Breast epithelium (tissue), 4 donors: ENCODE results near the gene LMCD1. TPM values are rescaled to one million over a fixed set of nuclear protein-coding genes. Genes with fewer than 3 reads are reported as not detected.

ENCODE experiments used
- DNase-seq, 2 donors: peaks; one replicate each; pipeline ENCODE4 v3.0.0-alpha.2; 2019; ENCODE audit warnings: low spot score in 2 of 2
- H3K27ac ChIP-seq, 2 donors: fragments of 200-600 bp; sonication (generic) in 1 of 2; one replicate each; pipeline ENCODE4 v1.5.1; 2016 to 2019; ENCODE audit warnings: mild to moderate bottlenecking in 1 of 2
- H3K27me3 ChIP-seq, 2 donors: fragments of 200-600 bp; sonication (generic) in 1 of 2; one replicate each; pipeline versions ENCODE4 v1.5.1 to v1.6.0; 2017 to 2019; ENCODE audit warnings: control low read depth in 1 of 2, mild to moderate bottlenecking in 1 of 2
- H3K36me3 ChIP-seq: fragments of 200-600 bp; one replicate; pipeline ENCODE4 v1.5.1; 2019
- H3K4me1 ChIP-seq, 2 donors: fragments of 200-600 bp; sonication (generic); one replicate each; pipeline ENCODE4 v1.5.1; 2016 to 2019; ENCODE audit warnings: control low read depth in 1 of 2
- H3K4me3 ChIP-seq, 3 donors: fragments of 200-600 bp; sonication (generic); 1 replicate in 2 of 3; 2 replicates in 1 of 3; pipeline ENCODE4 v1.5.1; 2016 to 2019; ENCODE audit warnings: mild to moderate bottlenecking in 3 of 3, moderate library complexity in 2 of 3
- H3K9me3 ChIP-seq, 2 donors: fragments of 200-600 bp; sonication (generic) in 1 of 2; one replicate each; pipeline ENCODE4 v1.5.1; 2016 to 2019; ENCODE audit warnings: control low read depth in 1 of 2
- POLR2A ChIP-seq: fragments of 450-650 bp; IDR thresholded peaks from one replicate; pipeline ENCODE4 v1.6.1; 2016; ENCODE audit warnings: antibody characterized with exemption, mild to moderate bottlenecking, moderate library complexity
- POLR2AphosphoS5 ChIP-seq, 3 donors: sonication (generic); formaldehyde crosslinking; IDR thresholded peaks; one replicate each; pipeline ENCODE4 v1.6.1; 2017; ENCODE audit warnings: antibody characterized with exemption in 3 of 3
- intact Hi-C: fragments of 100-400 bp; cut with DNase I; formaldehyde crosslinking; loops from one replicate; pipeline ENCODE4 v1.15.1; 2023; ENCODE audit warnings: low total_unique reads
- total RNA-seq, 3 donors: library from RNA; depleted of rRNA; stranded (reverse); fragments of >200 nt; gene quantifications; one replicate each; pipeline ENCODE4 v1.1.0, GENCODE V29; 2016
- TF ChIP-seq, protein P1 (sequence below), 3 donors: fragments of 450-650 bp; IDR thresholded peaks; one replicate each; pipeline ENCODE4 v1.5.1; 2016 to 2017; ENCODE audit warnings: antibody characterized with exemption in 3 of 3, mild to moderate bottlenecking in 3 of 3, moderate library complexity in 3 of 3

LMCD1 gene
- total RNA-seq, 3 donors from 2014 or later, result 53.0 to 228 (median 105) TPM

DNA sequence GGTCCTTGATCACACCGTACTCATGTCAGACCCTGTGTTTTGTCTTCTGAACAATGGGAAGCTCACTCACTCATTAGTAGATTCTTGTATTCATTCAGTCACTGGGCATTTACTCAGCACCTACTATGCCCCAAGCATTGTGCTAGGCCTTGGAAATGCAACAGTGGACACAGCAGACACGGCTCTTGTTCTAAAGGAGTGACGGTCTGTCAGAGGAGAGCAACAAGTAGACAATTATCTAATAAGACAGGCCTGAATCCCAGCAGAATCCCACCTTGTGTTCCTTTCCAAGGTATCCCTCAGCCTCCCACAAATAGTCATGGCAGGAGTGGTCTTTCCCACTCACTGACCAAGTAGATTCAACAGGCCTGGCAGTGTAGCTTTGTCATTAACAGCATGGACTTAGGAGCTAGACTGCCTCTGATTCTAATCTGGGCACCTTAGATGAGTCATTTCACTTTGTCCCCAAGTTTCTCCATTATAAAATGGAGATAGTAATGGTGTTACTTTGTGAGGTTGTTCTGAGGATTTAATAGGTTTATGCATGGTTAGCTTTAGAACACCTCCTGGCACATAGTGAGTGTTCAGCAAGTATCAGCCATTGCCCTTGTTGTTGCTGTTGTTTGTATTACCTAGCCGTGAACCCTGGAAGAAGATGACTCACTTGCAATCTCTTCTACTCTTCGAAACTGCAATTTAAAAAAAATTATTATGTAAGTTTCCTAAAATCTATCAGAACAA, 73.9 kb downstream of the LMCD1 start:
- H3K27ac ChIP-seq, result no peak overlapping the region
- intact Hi-C loops, result no loop called here
- TF ChIP-seq, protein P1, sequence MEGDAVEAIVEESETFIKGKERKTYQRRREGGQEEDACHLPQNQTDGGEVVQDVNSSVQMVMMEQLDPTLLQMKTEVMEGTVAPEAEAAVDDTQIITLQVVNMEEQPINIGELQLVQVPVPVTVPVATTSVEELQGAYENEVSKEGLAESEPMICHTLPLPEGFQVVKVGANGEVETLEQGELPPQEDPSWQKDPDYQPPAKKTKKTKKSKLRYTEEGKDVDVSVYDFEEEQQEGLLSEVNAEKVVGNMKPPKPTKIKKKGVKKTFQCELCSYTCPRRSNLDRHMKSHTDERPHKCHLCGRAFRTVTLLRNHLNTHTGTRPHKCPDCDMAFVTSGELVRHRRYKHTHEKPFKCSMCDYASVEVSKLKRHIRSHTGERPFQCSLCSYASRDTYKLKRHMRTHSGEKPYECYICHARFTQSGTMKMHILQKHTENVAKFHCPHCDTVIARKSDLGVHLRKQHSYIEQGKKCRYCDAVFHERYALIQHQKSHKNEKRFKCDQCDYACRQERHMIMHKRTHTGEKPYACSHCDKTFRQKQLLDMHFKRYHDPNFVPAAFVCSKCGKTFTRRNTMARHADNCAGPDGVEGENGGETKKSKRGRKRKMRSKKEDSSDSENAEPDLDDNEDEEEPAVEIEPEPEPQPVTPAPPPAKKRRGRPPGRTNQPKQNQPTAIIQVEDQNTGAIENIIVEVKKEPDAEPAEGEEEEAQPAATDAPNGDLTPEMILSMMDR (IDR thresholded peaks at IDR 0.05), result no peak
- no peak for TF ChIP-seq POLR2AphosphoS5 (IDR thresholded peaks at IDR 0.05)
- TF ChIP-seq POLR2A, result no peak
- H3K36me3 ChIP-seq, result no peaks in the 10 kb centered on the region
- no peaks in the 10 kb centered on the region for H3K4me1 ChIP-seq
- peaks cover 0 to 7% of the 10 kb centered on the region in 2 donors for H3K9me3 ChIP-seq
- no peaks in the 10 kb centered on the region for H3K27me3 ChIP-seq
- H3K4me3 ChIP-seq, result no peak overlapping the region
- no peak for DNase-seq

DNA sequence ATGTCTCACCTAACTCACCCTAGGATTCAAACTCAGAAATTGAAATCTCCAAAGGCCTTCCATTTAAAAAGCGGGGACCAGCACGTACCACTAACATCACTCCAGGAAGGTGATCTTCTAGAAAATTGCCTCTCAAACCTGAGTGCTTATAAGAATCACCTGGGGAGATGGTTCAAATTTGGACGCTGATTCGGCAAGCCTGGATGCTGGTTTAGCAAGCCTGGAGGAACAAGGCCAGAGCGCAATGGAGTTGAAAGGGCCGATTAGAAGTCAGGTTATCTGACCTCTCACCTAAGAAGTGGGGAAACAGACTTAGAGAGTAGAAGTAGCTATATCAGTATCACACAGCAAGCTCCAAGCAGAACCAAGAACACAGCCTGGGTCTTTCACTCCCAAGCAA, 74.8 kb downstream of the LMCD1 start:
- no peak for DNase-seq
- Histone ChIP-seq H3K4me1 (no peaks in the 10 kb centered on the region), H3K27me3 (no peaks in the 10 kb centered on the region), H3K27ac (no peak overlapping the region), H3K4me3 (no peak overlapping the region), H3K9me3 (peaks cover 0 to 7% of the 10 kb centered on the region in 2 donors), H3K36me3 (no peaks in the 10 kb centered on the region)
- TF ChIP-seq POLR2AphosphoS5 (IDR thresholded peaks at IDR 0.05) (no peak), POLR2A (no peak)
- TF ChIP-seq, protein P1 (IDR thresholded peaks at IDR 0.05), result no peak
- intact Hi-C loops, result no loop called here

DNA sequence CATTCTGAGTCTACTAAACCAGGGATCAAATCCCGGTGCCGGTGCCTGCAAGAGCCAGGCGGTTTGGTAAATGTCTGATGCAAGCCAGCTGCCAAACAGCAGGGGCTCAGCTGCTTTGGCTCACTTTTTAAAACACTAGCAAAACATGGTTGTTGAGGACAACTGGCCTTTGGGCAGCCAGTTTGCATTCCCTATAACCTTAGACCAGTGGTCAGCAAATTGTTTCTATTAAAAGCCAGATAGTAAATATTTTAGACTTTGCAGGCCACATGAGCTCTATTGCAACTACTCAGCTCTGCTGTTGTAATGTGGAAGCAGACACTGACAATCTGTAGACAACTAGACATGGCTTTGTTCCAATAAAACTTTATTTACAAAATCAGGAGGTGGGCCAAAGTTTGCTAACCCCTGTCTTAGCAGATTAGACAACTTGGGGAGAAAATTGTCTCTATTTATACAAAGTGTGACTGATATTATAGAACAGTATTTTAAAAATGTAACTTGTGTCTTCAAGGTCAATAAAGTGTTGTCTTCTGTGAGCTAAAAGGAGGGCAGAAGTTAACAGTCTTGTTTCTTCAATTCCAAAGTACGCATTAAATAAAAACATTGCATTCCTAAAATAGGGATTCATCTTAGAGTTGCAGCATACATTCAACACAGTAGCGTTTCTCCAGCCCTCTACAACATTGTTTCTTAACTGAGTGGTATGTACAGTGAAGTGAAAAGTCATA, 75.4 kb downstream of the LMCD1 start:
- TF ChIP-seq POLR2A, result no peak
- TF ChIP-seq POLR2AphosphoS5 (IDR thresholded peaks at IDR 0.05), result no peak
- TF ChIP-seq, protein P1 (IDR thresholded peaks at IDR 0.05), result no peak
- no peak for DNase-seq
- Histone ChIP-seq H3K27ac (no peak overlapping the region), H3K27me3 (no peaks in the 10 kb centered on the region), H3K4me3 (no peak overlapping the region), H3K36me3 (no peaks in the 10 kb centered on the region), H3K4me1 (no peaks in the 10 kb centered on the region), H3K9me3 (peaks cover 0 to 7% of the 10 kb centered on the region in 2 donors)
- intact Hi-C loops, result no loop called here

DNA sequence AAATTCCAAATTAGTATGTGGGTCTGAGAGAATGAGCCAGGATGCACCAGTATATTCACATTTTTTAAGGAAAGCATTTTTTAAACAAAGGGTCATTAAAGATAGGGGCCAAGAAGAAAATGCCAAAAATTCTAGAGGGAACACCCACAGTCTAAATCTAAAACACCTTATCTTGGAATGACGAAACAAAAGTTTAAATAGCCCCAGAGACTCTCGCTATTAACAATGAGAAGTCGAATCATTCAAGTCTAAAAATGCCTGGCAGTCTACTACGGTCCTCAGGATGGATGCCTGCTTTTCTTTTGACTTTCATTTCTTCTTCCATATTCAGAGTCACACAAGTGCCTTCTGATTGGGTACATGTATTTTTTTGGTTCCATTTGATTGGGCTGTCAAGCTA, 76.7 kb downstream of the LMCD1 start:
- peaks cover 0 to 7% of the 10 kb centered on the region in 2 donors for H3K9me3 ChIP-seq
- no peak for DNase-seq
- no peaks in the 10 kb centered on the region for H3K4me1 ChIP-seq
- H3K27me3 ChIP-seq, result no peaks in the 10 kb centered on the region
- TF ChIP-seq POLR2A, result no peak
- TF ChIP-seq, protein P1 (IDR thresholded peaks at IDR 0.05), result no peak
- no peak for TF ChIP-seq POLR2AphosphoS5 (IDR thresholded peaks at IDR 0.05)
- no peak overlapping the region for H3K4me3 ChIP-seq
- H3K36me3 ChIP-seq, result no peaks in the 10 kb centered on the region
- no peak overlapping the region for H3K27ac ChIP-seq
- intact Hi-C loops, result no loop called here

DNA sequence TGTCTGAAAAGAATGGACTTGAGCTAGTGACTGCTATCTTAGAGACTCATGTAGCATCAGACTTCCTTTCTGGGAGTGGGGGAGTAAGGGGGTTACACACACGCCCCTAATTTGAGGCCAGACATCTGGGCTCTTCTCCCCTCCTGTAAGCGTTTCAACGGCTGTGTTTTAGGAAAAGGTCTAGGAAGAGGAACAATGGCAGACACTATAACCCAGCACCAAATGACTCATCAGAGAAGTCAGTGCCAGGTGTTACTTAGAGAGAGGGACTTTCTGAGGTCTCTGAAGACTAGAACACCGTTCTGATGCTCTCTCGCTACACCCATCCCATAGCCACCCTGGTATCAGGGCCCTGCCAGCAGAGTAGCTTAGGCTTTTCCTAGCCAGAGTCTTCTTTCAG, 77.5 kb downstream of the LMCD1 start:
- no peak overlapping the region for H3K27ac ChIP-seq
- no peak for DNase-seq
- peaks cover 0 to 7% of the 10 kb centered on the region in 2 donors for H3K9me3 ChIP-seq
- TF ChIP-seq POLR2A, result no peak
- TF ChIP-seq, protein P1 (IDR thresholded peaks at IDR 0.05), result no peak
- TF ChIP-seq POLR2AphosphoS5 (IDR thresholded peaks at IDR 0.05), result no peak
- H3K36me3 ChIP-seq, result no peaks in the 10 kb centered on the region
- no peaks in the 10 kb centered on the region for H3K27me3 ChIP-seq
- H3K4me3 ChIP-seq, result no peak overlapping the region
- intact Hi-C loops, result no loop called here
- no peaks in the 10 kb centered on the region for H3K4me1 ChIP-seq
